ENCODE data around the gene FAR1.
"Not testable (repeated sequence)": the region's sequence is repeated elsewhere in the genome, so short reads cannot be mapped to it uniquely, and the experiment has no call there.

Gene FAR1

GRCh38 chr11:13668102-13668956, at the start of gene FAR1:
TSS of gene FAR1 (plus strand) at chr11:13668668. CDS start at chr11:13694766, 26,098 bp downstream.
- peak within 1 kb of the TSS; percentile 72 for H3K27ac ChIP-seq

GRCh38 chr11:13620063-13620462, 48.4 kb upstream of the FAR1 start:
- H3K27ac ChIP-seq: no peak overlapping the region
- no peak for TF ChIP-seq ZFX (IDR thresholded peaks at IDR 0.05; ENCODE audit: borderline replicate concordance)

More at GRCh38 chr11:13668102-13668956, at the start of gene FAR1:
- no peak for TF ChIP-seq ZFX (IDR thresholded peaks at IDR 0.05; ENCODE audit: borderline replicate concordance)
- TF ChIP-seq CTCF (IDR thresholded peaks at IDR 0.05): peak; percentile 81

GRCh38 chr11:13626818-13627217, 41.6 kb upstream of the FAR1 start:
- H3K27ac ChIP-seq: not testable (repeated sequence)

GRCh38 chr11:13628634-13629033, 39.8 kb upstream of the FAR1 start:
- H3K27ac ChIP-seq: not testable (repeated sequence)

GRCh38 chr11:13629779-13630178, 38.7 kb upstream of the FAR1 start:
- TF ChIP-seq ZFX (IDR thresholded peaks at IDR 0.05; ENCODE audit: borderline replicate concordance) (no peak), CTCF (IDR thresholded peaks at IDR 0.05) (no peak)

GRCh38 chr11:13635290-13635689, 33.2 kb upstream of the FAR1 start:
- no peak overlapping the region for H3K27ac ChIP-seq
- TF ChIP-seq ZFX (IDR thresholded peaks at IDR 0.05; ENCODE audit: borderline replicate concordance) (no peak), CTCF (IDR thresholded peaks at IDR 0.05) (no peak)

More at GRCh38 chr11:13629779-13630178, 38.7 kb upstream of the FAR1 start:
- no peak overlapping the region for H3K27ac ChIP-seq

GRCh38 chr11:13635804-13636203, 32.7 kb upstream of the FAR1 start:
- no peak overlapping the region for H3K27ac ChIP-seq
- TF ChIP-seq ZFX (IDR thresholded peaks at IDR 0.05; ENCODE audit: borderline replicate concordance): no peak
- no peak for TF ChIP-seq CTCF (IDR thresholded peaks at IDR 0.05)

- TF ChIP-seq CTCF (IDR thresholded peaks at IDR 0.05) (no peak), ZFX (IDR thresholded peaks at IDR 0.05; ENCODE audit: borderline replicate concordance) (no peak)
- H3K27ac ChIP-seq: no peak overlapping the region
These were observed 31.1 kb upstream of the FAR1 start for GRCh38 chr11:13637125-13638069.
